Cardiac muscle cell (in vitro differentiated cells and primary cell): ENCODE measurements around the gene CTBP2. TPM values are rescaled to one million over a fixed set of nuclear protein-coding genes. Genes with fewer than 3 reads are reported as not detected.

Experiments used
- DNase-seq, 2 donors: peaks; one replicate each; pipeline versions ENCODE4 v3.0.0 to v3.0.0-alpha.2; 2010 to 2017; ENCODE audit warnings: low read depth in 1 of 2, low spot score in 1 of 2
- H3K27ac ChIP-seq: fragments of 200-600 bp; sonication (generic); 2 replicates; pipeline ENCODE4 v1.5.1; 2016
- H3K27me3 ChIP-seq: fragments of 200-600 bp; sonication (generic); 2 replicates; pipeline ENCODE4 v1.6.0; 2016; ENCODE audit warnings: control low read depth
- H3K36me3 ChIP-seq: fragments of 200-600 bp; sonication (generic); 2 replicates; pipeline ENCODE4 v1.5.1; 2016; ENCODE audit warnings: control low read depth
- H3K4me1 ChIP-seq: fragments of 200-600 bp; sonication (generic); 2 replicates; pipeline ENCODE4 v1.8.1; 2017; ENCODE audit warnings: low read depth, mild to moderate bottlenecking, mixed run types
- H3K4me3 ChIP-seq: fragments of 200-600 bp; sonication (generic); 2 replicates; pipeline ENCODE4 v1.5.1; 2016; ENCODE audit warnings: mild to moderate bottlenecking
- H3K9me3 ChIP-seq: fragments of 200-600 bp; sonication (generic); 2 replicates; pipeline ENCODE4 v1.5.1; 2017; ENCODE audit warnings: low read depth, mild to moderate bottlenecking, control low read depth
- polyA plus RNA-seq: library from polyadenylated mRNA; unstranded; fragments of >200 nt; fragmentation: Nextera tagmentation; extraction: Ambion mirVana; gene quantifications from 2 replicates; pipeline ENCODE4 v1.2.1, GENCODE V29; 2016
- total RNA-seq: library from RNA; depleted of rRNA; stranded (reverse); fragments of >200 nt; gene quantifications from 2 replicates; pipeline ENCODE4 v1.2.3, GENCODE V29; 2016
- TF ChIP-seq, protein P1 (sequence below): IDR thresholded peaks from 2 replicates; pipeline ENCODE4 v1.5.1; 2012; ENCODE audit warnings: low read depth, mild to moderate bottlenecking, low read length

The CTBP2 gene
- total and polyA plus RNA-seq, 2 experiments from 2014 or later: 67.4 to 74.5 TPM

DNA sequence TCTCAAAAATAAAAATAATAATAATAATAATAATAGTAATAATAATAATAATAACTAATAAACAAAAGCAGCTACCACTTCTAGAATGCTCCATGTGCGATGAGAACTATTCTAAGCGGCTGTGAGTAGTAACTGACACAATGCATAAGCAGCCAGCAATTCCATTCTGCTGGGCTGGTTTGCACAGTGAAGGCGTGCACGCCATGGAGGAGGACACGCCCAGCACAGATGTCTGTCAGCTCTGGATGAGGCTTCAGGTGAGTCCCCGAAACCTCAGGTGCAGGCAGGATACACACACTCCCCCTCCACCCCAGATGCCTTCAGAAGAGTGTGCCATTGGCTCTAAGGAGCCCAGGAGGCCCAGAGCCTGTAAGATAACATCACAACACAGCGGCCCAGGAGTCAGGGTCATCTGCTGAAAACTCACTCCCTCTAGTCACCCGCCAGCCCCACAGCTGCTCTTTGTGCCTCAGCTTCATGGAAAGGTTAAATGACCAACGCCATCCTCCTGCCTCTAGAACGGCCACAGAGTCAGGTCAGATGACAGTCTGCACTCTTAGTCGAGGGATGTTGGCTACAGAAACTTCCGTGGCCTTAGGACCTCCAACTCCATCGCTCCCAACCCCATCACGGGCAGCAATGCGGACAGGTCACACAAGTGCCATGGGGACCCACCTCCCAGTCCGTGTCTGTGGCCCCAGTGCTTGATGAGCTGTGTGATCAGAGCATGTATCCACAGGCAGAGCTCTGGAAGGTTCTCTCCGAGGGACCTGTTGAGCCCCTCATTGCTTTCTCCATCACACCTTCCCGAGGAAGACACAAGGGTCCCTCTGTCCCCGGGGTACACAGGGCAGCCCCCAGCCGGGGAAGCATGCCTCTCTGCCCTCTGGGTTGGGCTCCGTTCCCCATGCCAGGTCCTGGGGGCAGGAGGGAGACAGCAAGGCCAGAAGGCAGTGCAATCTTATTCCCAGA lies 103.9 kb downstream of the CTBP2 start:
- H3K27ac ChIP-seq: peak overlapping the region; percentile 94
- DNase-seq: no peak

DNA sequence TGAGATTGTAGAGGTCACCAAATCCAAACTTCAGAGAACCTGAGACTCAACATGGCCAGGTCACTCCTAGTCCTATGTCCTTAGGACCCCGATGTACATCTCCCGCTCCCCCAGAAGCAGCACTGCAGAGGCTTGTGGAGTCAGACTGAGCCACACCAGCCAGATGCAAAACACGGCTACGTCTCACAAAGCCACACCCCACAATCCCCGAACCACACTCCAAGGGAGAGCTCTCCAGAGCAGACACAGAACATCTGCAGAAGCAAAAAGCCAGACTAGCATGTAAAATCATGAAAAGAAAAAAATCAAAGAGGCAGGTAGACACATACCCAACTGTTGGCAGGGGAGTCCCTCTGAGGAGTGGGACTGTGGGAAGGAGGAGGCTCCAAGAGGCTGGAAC lies 104.9 kb downstream of the CTBP2 start:
- TF ChIP-seq, protein P1, sequence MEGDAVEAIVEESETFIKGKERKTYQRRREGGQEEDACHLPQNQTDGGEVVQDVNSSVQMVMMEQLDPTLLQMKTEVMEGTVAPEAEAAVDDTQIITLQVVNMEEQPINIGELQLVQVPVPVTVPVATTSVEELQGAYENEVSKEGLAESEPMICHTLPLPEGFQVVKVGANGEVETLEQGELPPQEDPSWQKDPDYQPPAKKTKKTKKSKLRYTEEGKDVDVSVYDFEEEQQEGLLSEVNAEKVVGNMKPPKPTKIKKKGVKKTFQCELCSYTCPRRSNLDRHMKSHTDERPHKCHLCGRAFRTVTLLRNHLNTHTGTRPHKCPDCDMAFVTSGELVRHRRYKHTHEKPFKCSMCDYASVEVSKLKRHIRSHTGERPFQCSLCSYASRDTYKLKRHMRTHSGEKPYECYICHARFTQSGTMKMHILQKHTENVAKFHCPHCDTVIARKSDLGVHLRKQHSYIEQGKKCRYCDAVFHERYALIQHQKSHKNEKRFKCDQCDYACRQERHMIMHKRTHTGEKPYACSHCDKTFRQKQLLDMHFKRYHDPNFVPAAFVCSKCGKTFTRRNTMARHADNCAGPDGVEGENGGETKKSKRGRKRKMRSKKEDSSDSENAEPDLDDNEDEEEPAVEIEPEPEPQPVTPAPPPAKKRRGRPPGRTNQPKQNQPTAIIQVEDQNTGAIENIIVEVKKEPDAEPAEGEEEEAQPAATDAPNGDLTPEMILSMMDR: no peak
- Histone ChIP-seq H3K4me3 (no peak overlapping the region), H3K36me3 (no peaks in the 10 kb centered on the region), H3K9me3 (no peaks in the 10 kb centered on the region), H3K4me1 (peaks cover 52% of the 10 kb centered on the region), H3K27ac (peak overlapping the region; percentile 38), H3K27me3 (no peaks in the 10 kb centered on the region)
- no peak for DNase-seq

More for the DNA sequence above, 103.9 kb downstream of the CTBP2 start:
- no peaks in the 10 kb centered on the region for H3K36me3 ChIP-seq
- peaks cover 58% of the 10 kb centered on the region for H3K4me1 ChIP-seq
- TF ChIP-seq, protein P1: no peak
- no peaks in the 10 kb centered on the region for H3K9me3 ChIP-seq
- H3K4me3 ChIP-seq: no peak overlapping the region
- no peaks in the 10 kb centered on the region for H3K27me3 ChIP-seq

DNA sequence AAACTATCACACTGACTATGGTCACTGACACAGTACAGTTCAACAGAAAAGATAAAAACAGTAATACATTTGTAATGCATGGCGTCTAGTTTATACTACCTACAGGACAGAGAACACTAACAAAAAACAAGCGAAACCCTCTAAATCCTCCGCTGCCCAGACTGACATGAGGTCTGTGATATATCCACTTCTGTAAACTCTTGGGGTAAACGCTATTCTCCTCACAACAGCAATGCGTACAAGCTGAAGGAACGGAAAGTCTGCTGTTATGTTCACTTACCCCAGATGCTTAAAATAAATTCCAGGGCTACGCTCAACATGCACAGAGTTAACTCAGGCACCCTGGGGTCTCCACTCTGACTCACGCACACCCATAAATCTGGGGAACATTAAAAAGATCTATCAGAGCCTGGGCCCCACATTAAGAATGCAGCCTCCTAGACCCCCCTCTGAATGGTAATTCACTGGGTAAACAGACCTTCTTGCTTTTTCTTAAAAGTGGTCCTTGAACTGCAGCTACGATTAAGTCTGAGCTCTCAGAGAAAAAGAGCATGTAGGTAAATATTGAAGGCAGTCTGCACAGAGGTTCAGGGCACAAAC lies 105.6 kb downstream of the CTBP2 start:
- H3K36me3 ChIP-seq: no peaks in the 10 kb centered on the region
- H3K4me3 ChIP-seq: no peak overlapping the region
- peak overlapping the region; percentile 38 for H3K27ac ChIP-seq
- TF ChIP-seq, protein P1: no peak
- DNase-seq: no peak
- no peaks in the 10 kb centered on the region for H3K9me3 ChIP-seq
- H3K27me3 ChIP-seq: no peaks in the 10 kb centered on the region
- H3K4me1 ChIP-seq: peaks cover 51% of the 10 kb centered on the region

DNA sequence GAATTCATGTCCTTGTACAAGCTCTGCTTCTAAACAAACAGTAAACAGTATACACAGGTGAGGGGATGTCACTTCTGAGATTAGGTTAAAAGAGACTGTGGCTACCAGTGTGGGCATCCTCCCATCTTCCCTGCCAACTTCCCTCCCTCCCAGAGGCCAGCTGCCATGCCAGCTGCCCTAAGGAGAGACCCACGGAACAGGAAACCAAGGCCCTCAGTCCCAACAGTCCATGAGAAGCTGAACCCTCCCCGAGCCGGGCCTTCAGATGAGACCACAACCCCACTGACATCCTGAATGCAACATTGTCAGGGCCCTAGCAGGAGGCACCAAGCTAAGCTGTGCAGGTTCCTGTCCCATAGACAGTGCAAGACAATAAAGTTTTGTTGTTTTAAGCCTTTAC lies 106.1 kb downstream of the CTBP2 start:
- no peaks in the 10 kb centered on the region for H3K27me3 ChIP-seq
- TF ChIP-seq, protein P1: no peak
- H3K36me3 ChIP-seq: no peaks in the 10 kb centered on the region
- DNase-seq: no peak
- H3K9me3 ChIP-seq: no peaks in the 10 kb centered on the region
- H3K4me1 ChIP-seq: peaks cover 53% of the 10 kb centered on the region
- H3K27ac ChIP-seq: peak overlapping the region; percentile 38
- H3K4me3 ChIP-seq: no peak overlapping the region

DNA sequence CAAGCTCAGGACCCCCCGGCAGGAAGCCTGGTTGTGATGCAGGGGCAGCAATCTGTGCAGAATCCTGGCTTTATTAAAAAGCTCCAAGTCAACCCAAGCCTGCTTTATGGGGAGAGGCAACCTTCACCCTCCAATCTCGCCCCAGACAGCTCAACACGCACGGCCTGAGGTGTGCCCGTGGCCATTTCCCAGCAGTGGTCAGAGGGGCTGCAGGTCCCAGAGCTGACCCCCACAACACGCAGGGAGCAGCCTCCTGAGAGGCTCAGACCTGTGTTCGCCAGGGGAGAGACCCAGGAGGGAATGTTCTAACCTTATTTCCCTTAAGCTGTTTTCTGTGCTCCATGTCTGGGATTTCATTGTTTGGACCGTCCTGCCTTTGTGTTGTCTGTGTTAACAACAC lies 108.2 kb downstream of the CTBP2 start:
- Histone ChIP-seq H3K4me1 (peaks cover 54% of the 10 kb centered on the region), H3K36me3 (no peaks in the 10 kb centered on the region)

More for the DNA sequence above, 108.2 kb downstream of the CTBP2 start:
- no peaks in the 10 kb centered on the region for H3K27me3 ChIP-seq
- no peaks in the 10 kb centered on the region for H3K9me3 ChIP-seq
- no peak for DNase-seq
- H3K27ac ChIP-seq: no peak overlapping the region
- H3K4me3 ChIP-seq: no peak overlapping the region
- TF ChIP-seq, protein P1: no peak
